WTC11 (cell line): Measurements from ENCODE around the gene ZBTB25. TPM values are rescaled to one million over a fixed set of nuclear protein-coding genes. Genes with fewer than 3 reads are reported as not detected.
A peak's percentile ranks its signal among the peaks of the same experiment; 100 is the strongest.

Experiments
- ATAC-seq: fragments of 200-7000 bp; cut with Tn5 transposase; 2 replicates; pipeline ENCODE4 v1.10.0; 2021; ENCODE audit warnings: mild to moderate bottlenecking, moderate library complexity
- CTCF ChIA-PET: fragments of 300-600 bp; sonication (Branson Sonifier 250); formaldehyde crosslinking; loops from one replicate; lab custom pipeline; 2021; ENCODE audit warnings: antibody characterized with exemption; lab: Charles Lee
- POLR2A ChIA-PET: fragments of 350-600 bp; sonication (Branson Sonifier 250); formaldehyde crosslinking; loops from one replicate; lab custom pipeline; 2021; ENCODE audit warnings: antibody characterized with exemption; lab: Charles Lee
- DNase-seq: peaks from one replicate; pipeline ENCODE4 v3.0.0; 2021; ENCODE audit warnings: low spot score
- H3K27ac Mint-ChIP-seq: 2 replicates; pipeline ENCODE4 v1.8.0; 2021; ENCODE audit warnings: mixed read lengths
- H3K27me3 Mint-ChIP-seq: 2 replicates; pipeline ENCODE4 v1.8.0; 2021; ENCODE audit warnings: low read depth, mild to moderate bottlenecking, moderate library complexity, mixed read lengths
- H3K36me3 Mint-ChIP-seq: 2 replicates; pipeline ENCODE4 v1.8.0; 2021; ENCODE audit warnings: mixed read lengths
- H3K4me1 Mint-ChIP-seq: 2 replicates; pipeline ENCODE4 v1.8.0; 2022; ENCODE audit warnings: mixed read lengths
- H3K4me3 Mint-ChIP-seq: 2 replicates; pipeline ENCODE4 v1.8.0; 2021; ENCODE audit warnings: mild to moderate bottlenecking, moderate library complexity, mixed read lengths
- H3K9me3 Mint-ChIP-seq: 2 replicates; pipeline ENCODE4 v1.8.0; 2021; ENCODE audit warnings: mixed read lengths
- ATF1 ChIP-seq: sonication (generic); formaldehyde crosslinking; IDR thresholded peaks from 2 replicates; pipeline ENCODE4 v1.8.1; 2023; ENCODE audit warnings: mild to moderate bottlenecking, moderate library complexity, missing genetic modification reagents
- ATF6 ChIP-seq: sonication (generic); formaldehyde crosslinking; IDR thresholded peaks from 2 replicates; pipeline ENCODE4 v1.8.1; 2023; ENCODE audit warnings: mild to moderate bottlenecking, missing genetic modification reagents
- FOXJ3 ChIP-seq: sonication (generic); formaldehyde crosslinking; IDR thresholded peaks from 2 replicates; pipeline ENCODE4 v1.9.0; 2021; ENCODE audit warnings: missing genetic modification reagents, mild to moderate bottlenecking, borderline replicate concordance
- HMGA2 ChIP-seq: fragments of 250-450 bp; sonication (Bioruptor Pico); IDR thresholded peaks from 2 replicates; pipeline ENCODE4 v1.4.0; 2021; ENCODE audit warnings: mild to moderate bottlenecking, moderate library complexity
- RELA ChIP-seq: sonication (generic); formaldehyde crosslinking; IDR thresholded peaks from 2 replicates; pipeline ENCODE4 v1.8.1; 2022; ENCODE audit warnings: missing genetic modification reagents, mild to moderate bottlenecking, borderline replicate concordance
- RORB ChIP-seq: fragments of 250-450 bp; sonication (Bioruptor Pico); IDR thresholded peaks from 2 replicates; pipeline ENCODE4 v1.9.0; 2021; ENCODE audit warnings: mild to moderate bottlenecking
- ZNF281 ChIP-seq: sonication (generic); formaldehyde crosslinking; IDR thresholded peaks from 2 replicates; pipeline ENCODE4 v1.8.0; 2023; ENCODE audit warnings: mild to moderate bottlenecking, missing genetic modification reagents
- ZNF532 ChIP-seq: fragments of 250-450 bp; sonication (Bioruptor Pico); IDR thresholded peaks from 2 replicates; pipeline ENCODE4 v1.9.0; 2021; ENCODE audit warnings: mild to moderate bottlenecking, borderline replicate concordance
- ZSCAN18 ChIP-seq: fragments of 250-450 bp; sonication (Bioruptor Pico); IDR thresholded peaks from 2 replicates; pipeline ENCODE4 v2.1.2; 2022; ENCODE audit warnings: mild to moderate bottlenecking, moderate library complexity
- total RNA-seq: library from RNA; stranded (reverse); gene quantifications from 3 replicates; pipeline ENCODE4 v1.2.3, GENCODE V29; 2021
- TF ChIP-seq, protein P1 (sequence below): sonication (generic); formaldehyde crosslinking; IDR thresholded peaks from 2 replicates; pipeline ENCODE4 v1.8.1; 2023; ENCODE audit warnings: mild to moderate bottlenecking, missing genetic modification reagents
- TF ChIP-seq, protein P2 (sequence below): sonication (generic); formaldehyde crosslinking; IDR thresholded peaks from 2 replicates; pipeline ENCODE4 v1.8.0; 2022; ENCODE audit warnings: mild to moderate bottlenecking, missing genetic modification reagents

ZBTB25 gene
- total RNA-seq, 1 experiment from 2014 or later: 11.9 TPM

GRCh38 chr14:64542836-64543201 is 39.2 kb upstream of the ZBTB25 start:
- Mint-ChIP-seq H3K4me3 (peak overlapping the region; percentile 65), H3K27ac (no peak overlapping the region; the same call in 1 of the 2 replicates)
- TF ChIP-seq ZSCAN18 (CRISPR knock-in tag) (no peak), ZNF281 (CRISPR knock-in tag) (no peak), RELA (CRISPR knock-in tag) (no peak), RORB (CRISPR knock-in tag) (no peak), FOXJ3 (no peak), ZNF532 (CRISPR knock-in tag) (no peak), HMGA2 (no peak), ATF1 (CRISPR knock-in tag) (no peak), ATF6 (no peak)
- TF ChIP-seq, protein P1, sequence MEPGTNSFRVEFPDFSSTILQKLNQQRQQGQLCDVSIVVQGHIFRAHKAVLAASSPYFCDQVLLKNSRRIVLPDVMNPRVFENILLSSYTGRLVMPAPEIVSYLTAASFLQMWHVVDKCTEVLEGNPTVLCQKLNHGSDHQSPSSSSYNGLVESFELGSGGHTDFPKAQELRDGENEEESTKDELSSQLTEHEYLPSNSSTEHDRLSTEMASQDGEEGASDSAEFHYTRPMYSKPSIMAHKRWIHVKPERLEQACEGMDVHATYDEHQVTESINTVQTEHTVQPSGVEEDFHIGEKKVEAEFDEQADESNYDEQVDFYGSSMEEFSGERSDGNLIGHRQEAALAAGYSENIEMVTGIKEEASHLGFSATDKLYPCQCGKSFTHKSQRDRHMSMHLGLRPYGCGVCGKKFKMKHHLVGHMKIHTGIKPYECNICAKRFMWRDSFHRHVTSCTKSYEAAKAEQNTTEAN: no peak
- TF ChIP-seq, protein P2, sequence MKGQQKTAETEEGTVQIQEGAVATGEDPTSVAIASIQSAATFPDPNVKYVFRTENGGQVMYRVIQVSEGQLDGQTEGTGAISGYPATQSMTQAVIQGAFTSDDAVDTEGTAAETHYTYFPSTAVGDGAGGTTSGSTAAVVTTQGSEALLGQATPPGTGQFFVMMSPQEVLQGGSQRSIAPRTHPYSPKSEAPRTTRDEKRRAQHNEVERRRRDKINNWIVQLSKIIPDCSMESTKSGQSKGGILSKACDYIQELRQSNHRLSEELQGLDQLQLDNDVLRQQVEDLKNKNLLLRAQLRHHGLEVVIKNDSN: no peak
- TF ChIP-seq, all 79 proteins: peak for 0
- no peak for DNase-seq
- no peak for ATAC-seq
- ChIA-PET CTCF (interaction anchor here (1.0 to 4.1 kb wide), 3 partner anchors 32 to 110 kb away, joined by 3 to 16 read pairs (median 4); no protein-coding TSS in a partner anchor), POLR2A (interaction anchor here (0.6 kb wide), 1 partner anchor 14 kb away, joined by 3 read pairs; no protein-coding TSS in a partner anchor)
- peaks cover 19% of the 10 kb centered on the region for H3K9me3 Mint-ChIP-seq
- H3K36me3 Mint-ChIP-seq: peaks cover 25% of the 10 kb centered on the region
- H3K4me1 Mint-ChIP-seq: peaks cover 42% of the 10 kb centered on the region
- peaks cover 20% of the 10 kb centered on the region for H3K27me3 Mint-ChIP-seq
